Caco-2 (cell line): ENCODE results near the gene IGSF1. TPM values are rescaled to one million over a fixed set of nuclear protein-coding genes. Genes with fewer than 3 reads are reported as not detected.

Experiments used
- BruUV-seq: library from RNA; stranded (reverse); fragments of 400-500 nt; replicated peaks from 2 replicates; lab custom pipeline; 2021; lab: Mats Ljungman, UMichigan
- CTCF ChIA-PET: fragments of 300-600 bp; sonication (Branson Sonifier 250); formaldehyde crosslinking; loops from one replicate; lab custom pipeline; 2022; ENCODE audit warnings: antibody characterized with exemption; lab: Charles Lee
- POLR2A ChIA-PET: fragments of 300-600 bp; sonication (Branson Sonifier 250); formaldehyde crosslinking; loops from one replicate; lab custom pipeline; 2022; ENCODE audit warnings: antibody characterized with exemption; lab: Charles Lee
- DNase-seq, 2 experiments: peaks; one replicate each; pipeline versions ENCODE4 v3.0.0 to v3.0.0-alpha.2; 2020 to 2022
- H3K27me3 ChIP-seq: replicated peaks from 2 replicates; pipeline ENCODE4 v1.6.0; 2011; ENCODE audit warnings: low read length; ENCODE audit not compliant: control insufficient read depth, insufficient read depth
- H3K36me3 ChIP-seq: 2 replicates; pipeline ENCODE4 v1.5.1; 2011; ENCODE audit warnings: low read length; ENCODE audit not compliant: control insufficient read depth, insufficient read depth
- H3K4me1 ChIP-seq: fragments of 250-450 bp; sonication (Bioruptor Pico); 2 replicates; pipeline ENCODE4 v1.5.1; 2020; ENCODE audit warnings: mild to moderate bottlenecking
- H3K4me3 ChIP-seq: 2 replicates; pipeline ENCODE4 v1.5.1; 2011; ENCODE audit warnings: low read depth, mild to moderate bottlenecking, control low read depth, low read length
- H3K9me3 ChIP-seq: fragments of 250-450 bp; sonication (Bioruptor Pico); 2 replicates; pipeline ENCODE4 v1.5.1; 2020; ENCODE audit warnings: mild to moderate bottlenecking, moderate library complexity
- H3K27ac Mint-ChIP-seq: one replicate; pipeline ENCODE4 v1.8.0; 2022; ENCODE audit warnings: mixed read lengths; ENCODE audit not compliant: unreplicated experiment
- H3K27me3 Mint-ChIP-seq: one replicate; pipeline ENCODE4 v1.8.0; 2022; ENCODE audit warnings: mixed read lengths; ENCODE audit not compliant: insufficient read depth, unreplicated experiment
- H3K36me3 Mint-ChIP-seq: one replicate; pipeline ENCODE4 v1.8.0; 2022; ENCODE audit warnings: mild to moderate bottlenecking, mixed read lengths; ENCODE audit not compliant: insufficient read depth, unreplicated experiment
- H3K4me1 Mint-ChIP-seq: one replicate; pipeline ENCODE4 v1.8.0; 2022; ENCODE audit warnings: low read depth, mixed read lengths; ENCODE audit not compliant: unreplicated experiment
- H3K4me3 Mint-ChIP-seq: one replicate; pipeline ENCODE4 v1.8.0; 2022; ENCODE audit warnings: mild to moderate bottlenecking, moderate library complexity, mixed read lengths; ENCODE audit not compliant: unreplicated experiment
- H3K9me3 Mint-ChIP-seq: one replicate; pipeline ENCODE4 v1.8.0; 2022; ENCODE audit warnings: mixed read lengths; ENCODE audit not compliant: unreplicated experiment
- CTCF ChIP-seq, 2 experiments: fragments of 200-600 bp in 1 of 2; IDR thresholded peaks; 1 replicate in 1 of 2; 2 replicates in 1 of 2; pipeline versions ENCODE4 v1.5.1 to v1.8.0; 2011 to 2022; ENCODE audit warnings: antibody characterized with exemption in 1 of 2, control low read depth in 1 of 2, inconsistent platforms in 1 of 2, low read depth in 1 of 2, low read length in 1 of 2, mild to moderate bottlenecking in 1 of 2, moderate library complexity in 1 of 2; ENCODE audit not compliant: insufficient read depth in 1 of 2, severe bottlenecking in 1 of 2, unreplicated experiment in 1 of 2
- intact Hi-C: fragments of 100-400 bp; cut with micrococcal nuclease; formaldehyde crosslinking; loops from one replicate; pipeline ENCODE4 v1.10.0; 2022; ENCODE audit not compliant: unreplicated experiment
- total RNA-seq: library from RNA; stranded (reverse); gene quantifications from 2 replicates; pipeline ENCODE4 v1.2.3, GENCODE V29; 2022

The IGSF1 gene
- total RNA-seq, 1 experiment from 2014 or later: 1.4 TPM

GRCh38 chrX:131289527-131289926, 421 bp upstream of the IGSF1 start:
- no peak for DNase-seq
- Mint-ChIP-seq H3K36me3 (no peaks in the 10 kb centered on the region), H3K27me3 (no peaks in the 10 kb centered on the region), H3K4me1 (no peaks in the 10 kb centered on the region), H3K4me3 (no peak overlapping the region), H3K27ac (no peak overlapping the region), H3K9me3 (no peaks in the 10 kb centered on the region)
- Histone ChIP-seq H3K4me1 (no peaks in the 10 kb centered on the region), H3K9me3 (no peaks in the 10 kb centered on the region), H3K4me3 (no peak overlapping the region), H3K27me3 (no peaks in the 10 kb centered on the region), H3K36me3 (no peaks in the 10 kb centered on the region)
- intact Hi-C loops: no loop called here
- no TSS peak for BruUV-seq
- no peak for TF ChIP-seq CTCF (IDR thresholded peaks at IDR 0.05; ENCODE audit: insufficient read depth in 1 of 2, low read depth in 1 of 2, low read length in 1 of 2, severe bottlenecking in 1 of 2, unreplicated experiment in 1 of 2)
- POLR2A ChIA-PET: no interaction called here
- CTCF ChIA-PET: no interaction called here

GRCh38 chrX:131288188-131288587, 918 bp downstream of the IGSF1 start:
- no peak overlapping the region for H3K4me3 ChIP-seq
- no peaks in the 10 kb centered on the region for H3K9me3 Mint-ChIP-seq
- H3K4me1 ChIP-seq: no peaks in the 10 kb centered on the region
- H3K36me3 Mint-ChIP-seq: no peaks in the 10 kb centered on the region
- no peaks in the 10 kb centered on the region for H3K4me1 Mint-ChIP-seq
- H3K4me3 Mint-ChIP-seq: no peak overlapping the region
- H3K27me3 ChIP-seq: no peaks in the 10 kb centered on the region
- POLR2A ChIA-PET: no interaction called here
- no peaks in the 10 kb centered on the region for H3K27me3 Mint-ChIP-seq
- H3K9me3 ChIP-seq: no peaks in the 10 kb centered on the region
- CTCF ChIA-PET: no interaction called here
- no peak overlapping the region for H3K27ac Mint-ChIP-seq
- DNase-seq: no peak
- H3K36me3 ChIP-seq: no peaks in the 10 kb centered on the region
- BruUV-seq: no TSS peak
- intact Hi-C loops: no loop called here
- no peak for TF ChIP-seq CTCF (IDR thresholded peaks at IDR 0.05; ENCODE audit: insufficient read depth in 1 of 2, low read depth in 1 of 2, low read length in 1 of 2, severe bottlenecking in 1 of 2, unreplicated experiment in 1 of 2)

GRCh38 chrX:131287560-131288179, 1.4 kb downstream of the IGSF1 start:
- H3K4me3 Mint-ChIP-seq: no peak overlapping the region

More at GRCh38 chrX:131287560-131288179, 1.4 kb downstream of the IGSF1 start:
- Histone ChIP-seq H3K4me3 (no peak overlapping the region), H3K4me1 (no peaks in the 10 kb centered on the region), H3K9me3 (no peaks in the 10 kb centered on the region), H3K27me3 (no peaks in the 10 kb centered on the region), H3K36me3 (no peaks in the 10 kb centered on the region)
- H3K27ac Mint-ChIP-seq: no peak overlapping the region
- ChIA-PET POLR2A (no interaction called here), CTCF (no interaction called here)
- H3K4me1 Mint-ChIP-seq: no peaks in the 10 kb centered on the region
- no peak for DNase-seq
- no peak for TF ChIP-seq CTCF (IDR thresholded peaks at IDR 0.05; ENCODE audit: insufficient read depth in 1 of 2, low read depth in 1 of 2, low read length in 1 of 2, severe bottlenecking in 1 of 2, unreplicated experiment in 1 of 2)
- no peaks in the 10 kb centered on the region for H3K27me3 Mint-ChIP-seq
- no peaks in the 10 kb centered on the region for H3K36me3 Mint-ChIP-seq
- BruUV-seq: no TSS peak
- intact Hi-C loops: no loop called here
- no peaks in the 10 kb centered on the region for H3K9me3 Mint-ChIP-seq
